HUDEP-2 (cell line): ENCODE measurements around the gene NUDT7.

ENCODE experiments used
- DNase-seq, 76 experiments: peaks; one replicate each; lab custom pipeline; 2025; ENCODE audit not compliant: unreplicated experiment in 76 of 76; lab: John Stamatoyannopoulos, UW

The NUDT7 gene

DNA sequence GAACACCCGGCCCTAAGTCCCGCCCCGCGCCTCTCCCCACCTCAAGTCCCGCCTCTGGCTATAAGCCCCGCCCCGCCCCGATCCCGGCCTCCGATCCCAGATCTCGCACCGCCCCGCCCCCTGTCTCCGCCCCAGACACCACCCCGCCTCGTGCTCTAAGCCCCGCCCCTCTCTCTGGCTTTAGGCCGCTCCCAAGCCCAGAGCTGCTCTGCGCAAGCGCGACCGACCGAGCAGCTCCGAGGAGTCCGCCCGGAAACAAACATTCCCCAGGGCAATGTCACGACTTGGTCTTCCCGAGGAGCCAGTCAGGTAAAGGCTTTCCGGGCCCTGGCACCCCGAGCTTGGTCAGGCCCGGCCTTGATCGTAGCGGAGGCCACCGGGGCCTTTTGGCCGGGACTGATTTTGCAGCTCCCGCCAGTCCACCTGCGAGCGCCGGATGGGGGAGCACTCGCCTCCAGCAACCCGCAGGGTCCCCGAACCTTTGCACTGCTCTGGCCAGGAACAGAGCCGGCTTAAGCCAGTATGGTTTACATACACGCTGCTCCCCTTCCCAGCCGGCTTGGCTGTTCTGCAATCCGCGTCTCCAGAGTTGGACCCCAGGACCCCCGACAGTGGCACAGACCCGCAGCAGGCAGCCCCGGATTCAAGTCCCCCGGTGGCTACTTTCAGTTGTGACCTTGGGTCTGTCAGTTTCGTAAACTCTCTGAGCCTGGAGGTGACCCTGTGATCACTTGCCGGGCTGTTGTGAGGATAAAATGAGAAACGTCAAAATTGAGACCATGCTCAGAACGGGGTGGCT, at the start of gene NUDT7:
Gene NUDT7 (plus strand): TSS at position 206 of the 799 bp plus-strand sequence. CDS start 69 bp downstream, at position 275.
- DNase-seq = peak; percentile 49 to 99 (median 95)

DNA sequence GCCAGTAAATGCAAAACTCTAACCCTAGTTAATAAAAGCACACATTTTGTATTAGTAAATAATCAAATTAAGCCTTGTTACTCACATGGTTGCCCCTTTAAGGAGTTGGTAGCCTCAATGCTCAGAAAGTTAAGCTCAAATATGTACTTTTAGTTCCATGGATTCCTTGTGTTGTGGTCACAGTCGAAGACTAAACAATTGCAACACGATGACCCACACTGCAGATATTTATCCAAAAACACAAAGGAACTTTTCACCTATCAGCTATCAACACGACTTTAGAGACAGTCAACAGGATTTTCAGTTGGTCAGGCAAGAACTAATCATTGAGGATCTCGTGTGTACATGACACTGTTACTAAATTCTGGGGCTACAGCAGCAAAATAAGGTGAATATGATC, 47.4 kb upstream of the NUDT7 start:
- DNase-seq = no peak

DNA sequence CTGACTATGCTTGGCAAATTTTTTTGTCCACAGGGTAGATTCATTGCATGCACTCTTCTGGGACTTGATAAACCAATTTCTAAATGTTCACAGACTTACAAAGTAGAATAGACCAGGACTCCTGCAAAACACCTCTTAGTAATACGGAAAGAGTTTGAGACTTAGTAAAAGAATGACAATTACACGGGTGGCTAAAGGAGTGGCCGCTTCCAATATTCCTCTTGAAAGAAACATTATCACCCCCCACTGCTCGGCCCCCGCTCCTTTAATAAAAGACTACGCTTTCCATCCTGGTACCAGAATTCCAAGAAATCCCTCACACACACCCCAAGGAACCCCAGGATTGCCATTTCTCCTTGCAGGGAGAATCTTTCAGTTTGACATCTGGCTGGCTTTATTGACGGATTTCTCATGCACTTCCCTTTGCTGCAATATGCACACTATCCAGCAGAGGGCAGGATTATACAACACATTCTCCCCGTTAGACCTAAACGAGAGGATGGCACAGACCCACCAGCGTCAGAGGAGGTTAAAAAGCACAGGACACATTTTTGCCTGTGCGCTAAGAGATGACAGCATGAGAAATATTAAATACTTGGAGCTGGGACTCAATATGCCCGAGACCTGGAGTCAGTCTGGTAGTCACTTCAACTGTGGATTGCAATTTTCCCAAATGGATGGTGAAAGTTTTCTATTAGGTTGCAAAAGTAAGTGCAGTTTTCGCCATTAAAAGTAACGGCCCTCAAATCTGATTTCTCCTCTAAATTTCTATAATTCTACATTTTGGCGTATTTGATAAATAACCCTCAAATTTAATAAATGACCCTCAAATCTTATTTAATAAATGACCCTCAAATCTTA, 46.6 kb upstream of the NUDT7 start:
- DNase-seq = peak in 65 of 76 experiments; percentile 4 to 73 (median 39)

DNA sequence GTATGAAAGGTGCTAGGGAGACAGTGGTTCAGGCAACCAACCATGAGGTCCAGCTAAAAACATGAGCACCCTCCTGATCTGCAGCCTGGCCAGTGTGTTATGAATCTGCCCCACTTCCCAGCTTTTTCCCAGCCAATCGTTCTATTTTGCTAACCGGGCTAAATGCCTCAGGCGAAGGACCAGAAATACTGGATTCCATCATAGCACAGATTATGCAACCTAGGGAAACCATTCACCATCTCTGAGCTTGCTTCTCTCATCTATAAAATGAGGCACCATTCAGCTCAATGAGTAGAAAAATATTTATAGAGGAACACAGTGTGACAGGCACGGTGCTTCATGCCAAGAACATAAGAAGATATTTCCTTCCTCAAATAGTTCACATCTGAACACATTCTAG, 45.2 kb upstream of the NUDT7 start:
- DNase-seq = no peak

DNA sequence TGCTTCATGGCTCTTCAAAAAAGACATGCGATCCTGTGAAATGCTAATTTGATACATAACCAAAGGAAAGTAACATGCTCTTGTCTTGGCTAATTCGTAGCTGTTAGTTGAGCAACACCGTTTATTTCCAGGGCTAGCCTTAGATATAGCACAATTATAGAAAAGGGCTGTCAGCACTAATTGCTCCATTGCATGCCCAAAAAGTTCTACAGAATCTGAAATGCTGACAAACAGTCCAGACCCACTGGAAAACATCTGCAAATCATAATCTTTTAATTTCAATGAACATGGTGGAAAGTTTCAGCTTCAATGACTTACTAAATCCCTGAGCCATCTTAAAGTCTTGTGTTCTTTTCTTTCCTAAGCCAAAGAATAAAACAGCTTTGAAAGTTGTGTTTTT, 42.9 kb upstream of the NUDT7 start:
- no peak for DNase-seq

DNA sequence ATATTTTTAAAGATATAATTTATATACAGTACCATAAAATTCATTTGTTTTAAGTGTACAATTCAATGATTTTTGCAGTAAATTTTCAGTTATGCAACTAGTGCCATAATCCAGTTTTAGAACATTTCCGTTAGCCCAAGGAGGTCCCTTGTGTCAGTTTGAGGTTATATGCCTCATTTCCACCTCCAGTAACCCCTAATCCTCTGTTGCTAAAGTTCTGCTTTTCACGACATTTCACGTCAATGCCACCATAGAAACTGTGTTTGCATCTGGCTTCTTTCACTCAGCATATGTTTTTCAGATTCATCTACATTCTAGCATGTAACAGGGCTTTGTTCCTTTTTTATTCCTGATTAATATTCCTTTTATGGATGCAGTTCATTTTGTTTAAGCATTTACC, 42.4 kb upstream of the NUDT7 start:
- peak in 7 of 76 experiments; percentile 0 to 20 (median 5) for DNase-seq

DNA sequence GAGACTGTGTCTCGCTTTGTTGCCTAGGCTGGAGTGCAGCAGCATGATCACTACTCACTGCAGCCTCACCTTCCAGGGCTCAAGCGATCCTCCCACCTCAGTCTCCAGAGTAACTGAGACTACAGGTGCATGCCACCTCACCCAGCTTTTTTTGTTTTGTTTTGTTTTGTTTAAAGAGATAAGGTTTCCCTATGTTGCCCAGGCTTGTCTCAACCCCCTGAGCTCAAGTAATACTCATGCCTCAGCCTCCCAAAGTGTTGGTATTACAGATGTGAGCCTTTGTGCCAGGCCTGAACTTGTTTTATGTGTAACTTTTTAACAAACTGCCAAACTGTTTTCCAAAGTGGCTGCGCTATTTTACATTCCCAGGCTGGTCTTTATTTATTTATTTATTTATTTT, 41.8 kb upstream of the NUDT7 start:
- no peak for DNase-seq

DNA sequence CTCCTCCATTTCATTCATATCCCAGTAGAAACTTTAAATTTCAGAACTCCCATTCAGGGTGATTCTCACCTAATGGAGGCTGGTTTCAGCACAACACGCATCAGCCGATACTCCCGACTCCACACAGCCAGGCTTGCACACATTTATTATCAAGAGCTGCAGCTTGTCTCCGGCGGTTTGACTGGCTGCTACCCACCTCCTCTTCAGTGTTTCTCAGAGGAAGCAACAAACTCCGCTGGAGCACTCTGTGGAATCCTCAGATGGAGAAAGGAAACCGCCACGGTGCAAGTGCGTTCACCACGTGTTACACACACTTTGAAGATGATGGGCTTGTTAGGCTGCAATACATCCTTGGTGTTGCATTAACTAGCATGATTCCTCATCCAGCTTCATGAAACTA, 39.7 kb upstream of the NUDT7 start:
- DNase-seq = no peak

DNA sequence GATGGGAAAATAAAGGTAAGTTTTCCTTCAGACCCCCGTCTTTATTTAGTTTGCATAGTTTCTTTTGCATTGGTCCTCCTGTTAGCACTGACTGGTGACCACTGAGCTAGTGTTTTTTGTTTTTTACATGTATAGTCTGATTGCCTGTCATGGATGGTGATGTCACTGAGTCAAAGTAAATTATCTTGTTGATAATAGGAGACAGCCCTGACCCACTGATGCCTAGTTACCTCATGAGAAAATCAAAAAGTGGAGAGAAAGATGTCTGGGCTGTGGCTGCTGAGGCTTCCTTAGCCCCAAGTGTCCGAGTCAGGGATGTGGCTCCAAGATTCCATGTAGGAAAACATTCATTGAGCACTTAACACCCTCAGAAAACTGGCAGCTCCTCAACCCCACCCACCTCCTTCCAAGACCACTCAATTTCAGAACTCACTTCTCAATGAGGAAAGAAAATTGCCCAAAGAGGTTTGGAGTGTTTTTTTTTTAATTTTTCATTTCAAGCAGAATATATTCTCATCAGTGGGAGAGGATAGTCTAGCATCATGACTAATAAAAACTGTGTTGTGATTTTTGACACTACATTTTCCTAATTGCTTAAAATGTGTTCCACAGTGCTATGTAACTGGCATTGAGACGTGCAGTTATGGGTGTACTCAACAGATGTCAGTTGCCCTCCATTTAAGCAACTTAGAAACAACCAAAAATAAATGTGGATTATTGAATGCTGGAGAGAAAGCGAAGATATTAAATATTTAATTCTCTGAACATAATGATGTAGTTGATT, 38.7 kb upstream of the NUDT7 start:
- no peak for DNase-seq

DNA sequence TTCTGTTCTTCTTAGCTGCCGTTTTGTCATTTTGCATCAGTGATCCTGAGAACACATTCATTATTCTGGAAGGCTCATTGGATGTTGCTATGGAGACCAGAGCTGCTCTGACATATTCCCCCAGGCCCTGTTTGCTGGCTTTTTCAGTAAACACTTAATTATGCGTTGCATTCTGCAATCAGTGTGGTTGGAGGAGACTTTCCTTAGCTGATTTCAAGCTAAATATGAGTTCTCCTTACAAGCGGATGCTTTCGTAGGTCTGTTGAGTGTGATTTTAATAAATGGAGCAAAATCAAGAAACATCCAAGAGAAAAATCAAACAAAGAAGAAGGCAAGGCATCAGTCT, 38.2 kb upstream of the NUDT7 start:
- no peak for DNase-seq

DNA sequence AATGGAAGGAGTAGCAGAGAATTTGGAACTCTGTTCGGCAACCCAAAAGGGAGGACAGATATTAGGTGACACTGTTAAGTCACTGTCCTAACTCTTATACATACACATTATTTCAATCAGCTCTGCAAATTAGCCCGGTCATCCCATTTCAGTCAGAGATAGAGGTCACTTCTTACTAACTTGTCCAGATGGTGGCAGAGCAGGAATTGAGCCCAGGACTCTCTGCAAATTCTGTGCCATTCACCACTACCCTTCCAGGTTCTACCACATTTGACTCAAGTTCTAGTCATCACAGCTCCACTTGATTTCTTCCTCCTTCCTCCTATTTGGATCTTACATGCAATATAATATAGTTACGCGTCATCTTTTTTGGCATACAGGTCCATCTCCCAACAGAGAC, 35.9 kb upstream of the NUDT7 start:
- DNase-seq = no peak

DNA sequence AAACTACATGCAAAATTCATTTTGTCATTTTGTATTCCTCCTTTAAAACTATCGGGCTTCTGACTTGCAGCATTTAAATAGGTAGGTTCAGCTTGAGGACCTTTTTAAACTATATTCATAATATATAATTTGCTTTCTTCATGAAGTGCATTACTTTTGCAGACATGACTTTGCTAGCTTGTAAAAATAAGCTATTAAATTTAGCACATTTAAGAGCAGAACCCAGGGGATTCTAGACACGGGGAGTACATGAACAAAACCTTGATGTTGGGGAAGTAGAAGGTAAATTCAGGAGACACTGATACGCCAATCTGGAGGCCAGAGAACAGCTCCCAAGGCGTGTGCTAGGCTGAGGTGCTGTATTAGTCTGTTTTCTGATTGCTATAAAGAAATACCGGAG, 32.3 kb upstream of the NUDT7 start:
- no peak for DNase-seq

DNA sequence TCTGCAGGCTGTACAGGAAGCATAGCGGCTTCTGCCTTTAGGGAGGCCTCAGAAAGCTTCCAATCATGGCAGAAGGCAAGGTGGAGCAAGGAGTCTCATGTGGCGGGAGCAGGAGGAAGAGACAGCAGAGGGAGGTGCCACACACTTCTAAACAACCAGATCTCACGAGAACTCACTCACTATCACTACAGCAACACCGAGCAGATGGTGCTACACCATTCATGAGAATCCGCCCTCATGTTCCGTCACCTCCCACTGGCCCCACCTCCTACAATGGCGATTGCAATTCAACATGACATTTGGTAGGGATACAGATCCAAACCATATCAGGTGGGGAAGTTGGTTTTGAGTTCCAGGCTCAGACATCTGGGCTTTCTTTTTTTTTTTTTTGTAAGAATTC, 31.9 kb upstream of the NUDT7 start:
- DNase-seq = no peak

DNA sequence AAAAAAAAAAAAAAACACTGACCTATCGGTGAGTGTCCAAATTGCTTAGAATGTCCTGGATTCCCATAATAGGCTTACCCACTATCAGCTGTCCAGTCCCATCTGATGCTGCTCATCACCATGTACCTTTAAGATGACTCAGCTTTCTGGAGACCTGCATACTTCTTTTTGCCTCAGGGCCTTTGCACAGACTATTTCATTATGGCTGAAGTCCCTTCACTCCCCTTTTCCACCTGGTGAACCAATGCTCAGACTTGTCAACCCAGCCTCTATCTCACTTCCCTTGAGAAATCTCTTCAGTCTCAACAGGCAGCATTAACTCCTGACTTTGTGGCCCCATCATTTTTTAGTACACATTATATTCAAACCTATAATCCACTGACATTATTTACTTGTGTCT, 29.7 kb upstream of the NUDT7 start:
- DNase-seq = no peak

DNA sequence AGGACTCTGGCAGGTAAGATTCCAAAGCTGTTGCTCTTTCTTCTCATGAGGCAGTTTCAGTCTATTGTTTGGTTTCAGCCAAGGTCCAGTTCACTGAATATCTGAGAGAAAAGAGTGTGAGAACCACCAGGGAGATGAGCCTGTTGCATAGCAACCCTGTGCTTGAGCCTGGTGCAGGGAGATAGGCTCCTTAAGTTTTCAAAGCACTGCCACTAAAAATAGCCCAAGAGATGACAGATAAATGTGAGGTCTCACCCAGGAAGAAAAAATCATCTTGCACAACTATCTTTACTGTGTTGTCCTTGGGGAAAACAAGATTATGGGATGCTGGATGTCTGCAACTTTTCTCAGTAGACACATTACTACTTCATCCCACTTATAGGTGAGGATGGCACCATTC, 26.2 kb upstream of the NUDT7 start:
- DNase-seq = no peak

DNA sequence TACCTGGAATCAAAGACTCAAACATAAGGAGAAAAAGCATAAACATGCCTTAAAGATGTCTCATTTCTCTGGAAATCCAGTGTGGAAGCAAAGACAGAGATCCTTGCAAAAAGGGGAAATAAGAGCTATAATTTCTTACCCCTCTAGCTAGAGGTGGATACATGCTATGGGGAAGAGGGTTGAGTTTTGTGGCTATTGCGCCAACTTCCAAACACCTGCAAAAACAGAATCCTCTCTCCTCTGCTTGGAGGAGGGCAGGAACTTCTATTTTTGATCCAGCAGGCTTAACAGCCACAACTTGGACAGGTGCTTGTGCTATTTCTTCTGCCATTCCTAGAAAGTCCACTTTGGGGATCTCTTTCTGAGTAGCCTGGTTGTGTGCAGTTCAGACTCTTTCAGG, 21.5 kb upstream of the NUDT7 start:
- DNase-seq = no peak

DNA sequence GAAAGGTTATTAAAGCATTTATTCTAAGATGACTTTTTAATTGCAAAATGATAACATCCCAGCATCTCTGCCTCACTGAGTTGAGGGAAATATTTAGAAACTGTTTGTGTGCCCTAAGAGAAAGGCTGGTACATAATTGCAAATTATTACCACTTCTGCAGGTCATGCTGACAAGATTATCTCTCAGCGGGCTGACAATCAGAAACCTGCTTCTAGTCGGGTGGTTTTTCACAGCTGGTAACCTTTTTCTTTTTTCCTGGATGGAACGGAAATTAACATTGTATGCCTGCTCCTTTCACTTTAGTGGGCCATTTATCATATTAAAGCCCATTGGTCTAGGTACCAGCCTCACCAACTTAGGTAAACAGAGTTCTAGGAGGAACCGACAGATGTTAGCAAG, 17.0 kb upstream of the NUDT7 start:
- no peak for DNase-seq

DNA sequence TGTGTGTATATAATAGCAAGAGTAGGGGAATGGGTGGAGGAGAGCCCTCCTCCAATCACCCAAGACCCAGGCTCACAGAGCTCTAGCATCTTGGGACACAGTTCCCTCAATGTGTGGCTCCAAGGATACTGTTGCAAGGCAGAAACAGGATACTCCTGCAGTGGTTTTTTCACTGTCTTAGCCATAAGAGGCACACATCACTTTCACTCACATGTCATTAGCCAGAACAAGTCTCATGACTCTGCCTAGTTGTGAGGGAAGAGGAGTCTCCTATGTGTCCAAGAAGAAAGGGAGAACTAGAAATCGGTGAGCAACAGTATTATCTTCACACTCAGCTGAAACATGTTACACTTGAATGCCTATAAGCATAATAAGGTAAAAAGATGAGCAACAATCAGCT, 11.1 kb upstream of the NUDT7 start:
- DNase-seq = no peak

DNA sequence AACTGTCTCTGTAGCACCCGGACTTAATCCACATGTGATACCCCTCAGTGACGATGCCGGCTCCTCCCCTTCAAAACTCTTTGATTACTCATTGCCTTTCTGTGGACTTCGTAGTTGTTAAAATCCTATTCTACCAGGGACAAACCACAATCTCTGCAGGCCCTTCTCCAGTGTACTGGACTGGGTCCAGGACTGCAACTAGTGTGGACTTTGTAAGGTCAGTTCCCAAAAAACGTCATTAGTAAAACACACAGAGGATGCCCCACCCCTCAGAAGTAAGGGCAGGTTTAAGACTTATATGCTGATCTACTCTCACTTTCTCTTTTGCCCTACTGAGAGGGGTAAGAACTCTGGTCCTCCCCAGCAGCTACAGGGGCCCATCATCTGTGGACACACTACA, 10.5 kb upstream of the NUDT7 start:
- DNase-seq = no peak

DNA sequence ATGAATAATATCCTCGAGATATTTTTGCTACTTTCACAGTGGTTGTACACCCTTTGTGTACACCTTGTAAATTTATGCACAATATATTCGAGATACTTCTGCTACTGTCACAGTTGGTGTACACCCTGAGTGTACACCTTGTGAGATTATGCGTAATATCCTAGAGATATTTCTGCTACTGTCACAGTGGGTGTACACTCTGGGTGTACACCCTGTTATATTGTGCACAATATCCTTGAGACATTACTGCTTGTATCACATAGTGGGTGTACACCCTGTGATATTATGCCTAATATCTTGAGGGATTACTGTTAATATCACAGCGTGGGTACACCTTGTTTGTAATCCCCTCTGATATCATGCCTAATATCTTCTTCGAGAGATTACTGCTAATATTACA, 7.2 kb upstream of the NUDT7 start:
- DNase-seq = no peak

DNA sequence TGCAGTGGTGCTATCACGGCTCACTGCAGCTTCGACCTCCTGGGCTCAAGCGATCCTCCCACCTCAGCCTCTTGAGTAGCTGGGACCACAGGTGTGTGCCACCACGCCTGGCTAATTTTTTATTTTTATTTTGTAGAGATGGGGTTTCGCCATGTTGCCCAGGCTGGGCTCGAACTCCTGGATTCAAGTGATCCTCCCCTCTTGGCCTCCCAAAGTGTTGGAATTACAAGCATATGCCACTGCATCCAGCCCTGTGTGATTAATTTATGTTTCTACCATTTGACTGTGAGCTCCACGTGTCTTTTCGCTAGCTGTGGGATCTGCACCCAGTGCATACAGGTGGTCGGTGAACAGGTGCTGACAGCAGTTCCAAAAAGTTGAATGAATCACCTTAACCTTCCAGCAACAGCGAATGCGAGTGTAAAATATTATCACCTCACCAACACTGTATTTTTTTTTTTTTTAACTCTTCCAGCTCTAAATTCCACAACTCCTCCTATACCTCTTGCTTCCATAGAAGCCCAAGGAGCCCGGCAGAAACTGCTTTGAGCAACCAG, 484 bp upstream of the NUDT7 start:
- DNase-seq = peak in 1 of 76 experiments; percentile 18
